Cerebellar cortex (tissue), 1 donor: Measurements from ENCODE around the gene ARSK.

Source experiments
- DNase-seq: peaks from one replicate; pipeline ENCODE4 v3.0.0-alpha.2; 2015; ENCODE audit warnings: low spot score

Gene ARSK

GRCh38 chr5:95554647-95555548 lies at the start of gene ARSK, which contains the start of gene SKIC3:
Gene ARSK (plus strand): TSS chr5:95555101. CDS start chr5:95555279, 178 bp downstream.
Gene SKIC3 (minus strand): TSS chr5:95554977. CDS start chr5:95547150, 7,827 bp downstream.
- peak; percentile 99 for DNase-seq

- no peak for DNase-seq
These were observed 46.4 kb upstream of the ARSK start for GRCh38 chr5:95508550-95508949.

GRCh38 chr5:95511606-95512005 lies 43.3 kb upstream of the ARSK start:
- no peak for DNase-seq

GRCh38 chr5:95518417-95518816 lies 36.5 kb upstream of the ARSK start:
- no peak for DNase-seq

GRCh38 chr5:95519151-95519550 lies 35.8 kb upstream of the ARSK start:
- DNase-seq = peak; percentile 87

GRCh38 chr5:95519681-95520080 lies 35.2 kb upstream of the ARSK start:
- peak; percentile 75 for DNase-seq

GRCh38 chr5:95520206-95520605 lies 34.7 kb upstream of the ARSK start:
- peak; percentile 67 for DNase-seq

- no peak for DNase-seq
These were observed 30.5 kb upstream of the ARSK start for GRCh38 chr5:95524423-95524822.

- no peak for DNase-seq
These were observed 28.0 kb upstream of the ARSK start for GRCh38 chr5:95526871-95527270.

GRCh38 chr5:95528565-95528964 lies 26.3 kb upstream of the ARSK start:
- DNase-seq = no peak

- DNase-seq = no peak
These were observed 24.5 kb upstream of the ARSK start for GRCh38 chr5:95530416-95530815.

GRCh38 chr5:95531491-95531890 lies 23.4 kb upstream of the ARSK start:
- no peak for DNase-seq

GRCh38 chr5:95532415-95532814 lies 22.5 kb upstream of the ARSK start:
- DNase-seq = no peak

GRCh38 chr5:95533106-95533505 lies 21.8 kb upstream of the ARSK start:
- no peak for DNase-seq

- no peak for DNase-seq
These were observed 21.1 kb upstream of the ARSK start for GRCh38 chr5:95533761-95534160.

GRCh38 chr5:95537501-95537900 lies 17.4 kb upstream of the ARSK start:
- DNase-seq = no peak

GRCh38 chr5:95543017-95543705 lies 11.7 kb upstream of the ARSK start:
- no peak for DNase-seq

GRCh38 chr5:95549030-95549429 lies 5.9 kb upstream of the ARSK start:
- no peak for DNase-seq

GRCh38 chr5:95554331-95554646 lies 612 bp upstream of the ARSK start:
- no peak for DNase-seq

GRCh38 chr5:95555553-95555952 lies 652 bp downstream of the ARSK start:
- DNase-seq = no peak

- no peak for DNase-seq
These were observed 2.9 kb downstream of the ARSK start for GRCh38 chr5:95557841-95558240.

GRCh38 chr5:95562282-95562681 lies 7.4 kb downstream of the ARSK start:
- no peak for DNase-seq

GRCh38 chr5:95563367-95563766 lies 8.5 kb downstream of the ARSK start:
- DNase-seq = no peak
